Activated naive CD8-positive, alpha-beta T cell treated with anti-CD3 and anti-CD28 coated beads, Interleukin-2, amount 50 U/mL, for 24 hours (primary cell): Measurements from ENCODE around the gene HDHD5.

ENCODE experiments used
- ATAC-seq: fragments of 150-1000 bp; cut with Tn5 transposase; one replicate; pipeline ENCODE4 v1.10.0; 2021
- DNase-seq: peaks from one replicate; pipeline ENCODE4 v3.0.0; 2021
- H3K27ac Mint-ChIP-seq: one replicate; pipeline ENCODE4 v1.8.0; 2021; ENCODE audit warnings: mild to moderate bottlenecking, mixed read lengths
- H3K27me3 Mint-ChIP-seq: one replicate; pipeline ENCODE4 v1.8.0; 2021; ENCODE audit warnings: mixed read lengths
- H3K36me3 Mint-ChIP-seq: one replicate; pipeline ENCODE4 v1.8.0; 2021; ENCODE audit warnings: low read depth, mixed read lengths
- H3K4me1 Mint-ChIP-seq: one replicate; pipeline ENCODE4 v1.8.0; 2021; ENCODE audit warnings: mixed read lengths
- H3K4me3 Mint-ChIP-seq: one replicate; pipeline ENCODE4 v1.8.0; 2021; ENCODE audit warnings: mild to moderate bottlenecking, moderate library complexity, mixed read lengths
- H3K9me3 Mint-ChIP-seq: one replicate; pipeline ENCODE4 v1.8.0; 2021; ENCODE audit warnings: mixed read lengths

Gene HDHD5

DNA sequence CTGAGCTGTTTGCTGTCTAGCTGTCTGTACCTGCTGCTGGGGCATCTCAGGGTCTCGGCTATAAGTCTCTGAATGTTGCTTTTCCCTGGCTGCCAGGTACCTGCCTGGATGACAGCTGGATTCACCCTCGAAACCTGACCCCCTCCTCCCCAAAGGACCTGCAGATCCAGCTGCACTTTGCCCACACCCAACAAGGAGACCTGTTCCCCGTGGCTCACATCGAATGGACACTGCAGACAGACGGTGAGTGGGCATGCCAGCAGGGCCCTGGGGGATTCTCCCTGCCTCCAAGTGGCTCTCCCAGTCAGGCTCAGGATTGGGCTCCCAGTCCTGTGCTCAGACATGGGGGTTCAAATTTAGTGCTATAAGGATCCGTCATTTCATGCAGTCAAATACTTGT is 61.4 kb downstream of the HDHD5 start:
- Mint-ChIP-seq H3K27ac (no peak overlapping the region), H3K4me3 (no peak overlapping the region), H3K36me3 (peaks cover 45% of the 10 kb centered on the region), H3K9me3 (no peaks in the 10 kb centered on the region), H3K4me1 (peaks cover 84% of the 10 kb centered on the region), H3K27me3 (no peaks in the 10 kb centered on the region)
- DNase-seq (no peak), ATAC-seq (no peak)

DNA sequence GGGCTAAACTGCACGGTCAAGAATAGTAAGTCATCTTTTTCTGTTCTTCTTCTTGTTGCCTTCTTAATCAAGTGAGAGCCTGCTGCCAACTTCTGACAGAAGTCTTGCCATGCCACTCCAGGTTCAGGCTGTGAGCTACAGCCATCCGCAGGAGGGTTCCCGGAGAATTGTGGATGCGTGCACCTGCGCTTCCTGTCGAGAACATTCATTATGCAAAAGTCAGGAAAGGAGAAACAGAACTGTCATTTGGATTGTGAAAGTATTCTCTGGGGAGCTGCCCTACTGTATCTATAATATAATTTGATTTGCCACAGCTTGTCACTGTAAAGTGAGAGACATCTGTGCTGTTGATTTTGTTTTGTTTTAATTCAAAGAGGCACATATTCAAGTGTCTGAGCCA is 62.0 kb downstream of the HDHD5 start:
- Mint-ChIP-seq H3K27me3 (no peaks in the 10 kb centered on the region), H3K27ac (no peak overlapping the region), H3K9me3 (no peaks in the 10 kb centered on the region), H3K36me3 (peaks cover 40% of the 10 kb centered on the region), H3K4me3 (no peak overlapping the region), H3K4me1 (peaks cover 86% of the 10 kb centered on the region)
- DNase-seq: no peak
- ATAC-seq: no peak

DNA sequence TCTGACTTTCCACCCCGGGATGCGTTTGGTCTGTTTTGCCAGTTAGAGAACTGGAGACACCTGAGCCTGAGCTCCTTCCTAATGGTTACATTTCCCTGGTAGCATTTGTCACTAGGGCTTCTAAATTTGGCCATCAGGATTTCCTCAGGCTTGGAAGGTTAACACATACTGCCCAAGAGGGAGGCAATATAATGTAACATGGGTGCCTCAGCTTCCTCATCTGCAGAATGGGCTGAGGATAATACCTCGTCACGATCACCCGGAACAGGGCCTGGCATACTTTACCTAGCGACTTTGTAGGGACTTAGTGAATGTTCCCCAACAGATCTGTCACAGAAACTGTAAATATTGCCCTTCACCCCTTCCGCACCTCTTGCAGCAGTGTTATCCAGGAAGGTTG is 63.0 kb downstream of the HDHD5 start:
- ATAC-seq (no peak), DNase-seq (no peak)
- H3K27me3 Mint-ChIP-seq: no peaks in the 10 kb centered on the region
- no peak overlapping the region for H3K4me3 Mint-ChIP-seq
- no peaks in the 10 kb centered on the region for H3K9me3 Mint-ChIP-seq
- H3K4me1 Mint-ChIP-seq: peaks cover 86% of the 10 kb centered on the region
- no peak overlapping the region for H3K27ac Mint-ChIP-seq
- H3K36me3 Mint-ChIP-seq: peaks cover 30% of the 10 kb centered on the region

DNA sequence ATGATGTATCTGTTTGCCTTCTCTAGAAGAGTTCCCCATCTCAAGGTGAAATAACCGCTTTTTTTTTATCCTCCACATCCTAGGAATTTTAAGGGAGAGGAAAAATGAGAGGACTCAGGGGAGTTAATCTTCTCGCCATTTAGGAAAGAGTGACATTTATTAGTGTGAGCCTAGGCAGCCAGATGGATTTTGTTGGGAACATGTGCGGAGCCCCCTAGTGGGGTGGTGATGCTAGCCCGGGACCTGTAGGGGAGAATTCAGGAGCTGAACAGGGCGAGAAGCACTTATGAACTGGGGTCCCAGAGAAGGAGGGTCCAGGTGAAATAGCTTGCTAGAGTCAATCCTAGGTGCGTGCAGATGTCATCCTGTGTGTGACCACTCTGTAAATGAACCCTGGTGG is 63.5 kb downstream of the HDHD5 start:
- H3K4me1 Mint-ChIP-seq: peaks cover 87% of the 10 kb centered on the region
- DNase-seq (no peak), ATAC-seq (no peak)
- no peak overlapping the region for H3K27ac Mint-ChIP-seq
- H3K4me3 Mint-ChIP-seq: no peak overlapping the region
- H3K27me3 Mint-ChIP-seq: no peaks in the 10 kb centered on the region
- no peaks in the 10 kb centered on the region for H3K9me3 Mint-ChIP-seq
- H3K36me3 Mint-ChIP-seq: peaks cover 28% of the 10 kb centered on the region

DNA sequence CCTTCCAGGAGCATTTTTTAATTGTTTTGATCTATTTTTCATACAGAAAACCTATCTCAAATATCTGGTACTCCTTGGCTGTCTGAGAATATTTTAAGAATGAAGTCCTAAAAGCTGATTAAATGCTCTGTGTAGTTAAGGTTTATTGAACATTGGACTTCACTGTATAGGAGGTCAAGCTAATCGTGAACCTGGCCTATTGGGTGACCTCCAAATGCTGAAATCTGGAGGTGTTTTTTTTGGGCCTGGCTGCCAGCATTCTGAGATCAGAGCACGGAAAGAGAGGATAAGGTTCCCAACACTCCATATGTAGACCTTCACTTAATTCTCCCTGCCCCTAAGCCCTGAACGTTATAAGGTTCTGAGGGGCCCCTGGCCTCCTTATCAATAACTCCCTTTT is 66.0 kb downstream of the HDHD5 start:
- no peak overlapping the region for H3K27ac Mint-ChIP-seq
- no peak overlapping the region for H3K4me3 Mint-ChIP-seq
- ATAC-seq (no peak), DNase-seq (no peak)
- no peaks in the 10 kb centered on the region for H3K9me3 Mint-ChIP-seq
- peaks cover 87% of the 10 kb centered on the region for H3K4me1 Mint-ChIP-seq
- H3K36me3 Mint-ChIP-seq: peaks cover 12% of the 10 kb centered on the region
- no peaks in the 10 kb centered on the region for H3K27me3 Mint-ChIP-seq

DNA sequence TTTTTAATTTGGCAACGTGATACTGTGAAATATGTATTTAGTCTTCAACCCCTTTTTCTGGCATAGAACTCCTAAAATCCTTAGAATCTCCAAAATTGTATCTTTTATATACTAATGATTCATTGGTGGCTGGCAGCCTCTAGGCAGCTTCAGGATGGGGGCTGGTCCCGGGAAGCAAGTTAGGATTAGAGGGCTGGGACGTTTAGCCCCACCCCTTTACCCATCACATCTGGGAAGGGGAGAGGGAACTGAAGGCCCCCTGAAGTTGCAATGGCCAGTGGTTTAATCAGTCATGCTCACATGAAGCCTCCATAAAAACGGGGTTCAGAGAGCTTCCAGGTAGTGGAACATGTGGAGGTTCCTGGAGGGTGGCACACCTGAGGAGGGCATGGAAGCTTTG is 67.2 kb downstream of the HDHD5 start:
- H3K4me1 Mint-ChIP-seq: peaks cover 87% of the 10 kb centered on the region
- no peak for ATAC-seq

DNA sequence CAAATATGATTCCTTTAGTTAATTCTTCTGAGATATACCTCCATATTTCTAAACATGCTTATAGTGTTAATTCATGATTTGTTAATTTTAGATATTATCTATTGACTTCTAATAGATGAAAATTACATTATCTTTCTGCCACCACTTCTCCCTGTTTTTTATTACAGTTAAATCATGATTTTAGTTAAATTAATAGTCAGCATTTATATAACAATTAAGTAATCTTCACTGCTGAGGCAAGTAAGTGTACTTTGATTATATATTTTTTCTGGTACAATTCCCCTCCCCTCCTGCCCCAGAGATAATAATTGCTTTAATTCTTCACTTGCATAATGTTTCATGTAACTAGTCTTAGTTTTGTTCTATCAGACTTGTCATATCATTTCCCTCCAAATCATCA is 68.5 kb downstream of the HDHD5 start:
- H3K27ac Mint-ChIP-seq: no peak overlapping the region
- H3K36me3 Mint-ChIP-seq: peaks cover 9% of the 10 kb centered on the region
- H3K4me3 Mint-ChIP-seq: no peak overlapping the region
- no peak for DNase-seq
- H3K9me3 Mint-ChIP-seq: no peaks in the 10 kb centered on the region
- ATAC-seq: no peak
- H3K27me3 Mint-ChIP-seq: no peaks in the 10 kb centered on the region
- H3K4me1 Mint-ChIP-seq: peaks cover 88% of the 10 kb centered on the region

More for the DNA sequence above, 67.2 kb downstream of the HDHD5 start:
- no peaks in the 10 kb centered on the region for H3K9me3 Mint-ChIP-seq
- no peak for DNase-seq
- no peaks in the 10 kb centered on the region for H3K27me3 Mint-ChIP-seq
- H3K4me3 Mint-ChIP-seq: no peak overlapping the region
- peaks cover 9% of the 10 kb centered on the region for H3K36me3 Mint-ChIP-seq
- H3K27ac Mint-ChIP-seq: no peak overlapping the region
